Breast epithelium (tissue), 3 donors: ENCODE measurements around the gene NRXN2.

Experiments used
- CTCF ChIP-seq, 3 donors: fragments of 450-650 bp; IDR thresholded peaks; one replicate each; pipeline ENCODE4 v1.5.1; 2016 to 2017; ENCODE audit warnings: antibody characterized with exemption in 3 of 3, mild to moderate bottlenecking in 3 of 3, moderate library complexity in 3 of 3
- POLR2A ChIP-seq: fragments of 450-650 bp; IDR thresholded peaks from one replicate; pipeline ENCODE4 v1.6.1; 2016; ENCODE audit warnings: antibody characterized with exemption, mild to moderate bottlenecking, moderate library complexity
- POLR2AphosphoS5 ChIP-seq, 3 donors: sonication (generic); formaldehyde crosslinking; IDR thresholded peaks; one replicate each; pipeline ENCODE4 v1.6.1; 2017; ENCODE audit warnings: antibody characterized with exemption in 3 of 3

- TF ChIP-seq CTCF (IDR thresholded peaks at IDR 0.05) (no peak), POLR2AphosphoS5 (IDR thresholded peaks at IDR 0.05) (no peak), POLR2A (no peak)
Observed at GRCh38 chr11:64568041-64568571, 154.9 kb downstream of the NRXN2 start.
